Measurements from ENCODE around the gene TMEM30B. TPM values are rescaled to one million over a fixed set of nuclear protein-coding genes. Genes with fewer than 3 reads are reported as not detected.

Gene TMEM30B
- polyA plus RNA-seq, 5 donors = 17.4 to 22.4 (median 19.4) TPM

DNA sequence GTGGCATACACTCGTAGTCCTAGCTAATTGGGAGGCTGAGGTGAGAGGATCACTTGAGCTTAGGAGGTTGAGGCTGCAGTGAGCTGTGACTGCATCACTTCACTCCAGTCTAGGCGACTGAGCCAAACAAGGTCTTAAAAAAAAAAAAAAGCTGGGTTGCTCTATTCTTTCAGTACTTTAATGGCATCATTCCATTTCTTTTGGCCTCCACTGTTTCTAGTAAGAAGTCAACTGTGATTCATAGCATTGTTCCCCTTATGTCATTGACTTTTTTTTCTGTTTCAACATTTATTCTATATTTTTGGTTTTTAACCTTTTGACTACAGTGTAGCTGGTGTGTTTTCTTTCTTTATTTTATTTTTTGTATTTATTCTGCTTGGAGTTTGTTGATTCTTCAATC lies 23.6 kb upstream of the TMEM30B start:
- no peak for DNase-seq

GRCh38 chr14:61300754-61301153 lies 19.6 kb upstream of the TMEM30B start:
- DNase-seq = no peak

- DNase-seq = no peak
Measured at GRCh38 chr14:61300209-61300608, 19.1 kb upstream of the TMEM30B start.

DNA sequence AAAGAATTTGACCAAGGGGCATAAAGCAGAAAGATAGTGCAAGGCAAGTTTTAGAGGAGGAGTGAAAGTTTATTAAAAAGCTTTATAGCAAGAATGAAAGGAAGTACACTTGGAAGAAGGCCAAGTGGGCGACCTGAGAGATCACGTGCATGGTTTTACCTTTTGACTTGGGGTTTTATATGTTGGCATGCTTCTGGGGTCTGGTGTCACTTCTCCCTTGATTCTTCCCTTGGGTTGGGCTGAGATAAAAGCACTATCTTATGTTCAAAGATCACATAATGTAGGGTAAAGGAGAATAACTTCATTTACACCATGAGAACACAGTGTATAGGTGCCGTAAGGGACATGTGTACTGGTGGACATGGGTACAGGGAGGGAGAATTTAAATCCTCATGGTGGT lies 17.7 kb upstream of the TMEM30B start:
- DNase-seq = no peak

- DNase-seq = no peak
Measured at GRCh38 chr14:61297581-61297980, 16.4 kb upstream of the TMEM30B start.

DNA sequence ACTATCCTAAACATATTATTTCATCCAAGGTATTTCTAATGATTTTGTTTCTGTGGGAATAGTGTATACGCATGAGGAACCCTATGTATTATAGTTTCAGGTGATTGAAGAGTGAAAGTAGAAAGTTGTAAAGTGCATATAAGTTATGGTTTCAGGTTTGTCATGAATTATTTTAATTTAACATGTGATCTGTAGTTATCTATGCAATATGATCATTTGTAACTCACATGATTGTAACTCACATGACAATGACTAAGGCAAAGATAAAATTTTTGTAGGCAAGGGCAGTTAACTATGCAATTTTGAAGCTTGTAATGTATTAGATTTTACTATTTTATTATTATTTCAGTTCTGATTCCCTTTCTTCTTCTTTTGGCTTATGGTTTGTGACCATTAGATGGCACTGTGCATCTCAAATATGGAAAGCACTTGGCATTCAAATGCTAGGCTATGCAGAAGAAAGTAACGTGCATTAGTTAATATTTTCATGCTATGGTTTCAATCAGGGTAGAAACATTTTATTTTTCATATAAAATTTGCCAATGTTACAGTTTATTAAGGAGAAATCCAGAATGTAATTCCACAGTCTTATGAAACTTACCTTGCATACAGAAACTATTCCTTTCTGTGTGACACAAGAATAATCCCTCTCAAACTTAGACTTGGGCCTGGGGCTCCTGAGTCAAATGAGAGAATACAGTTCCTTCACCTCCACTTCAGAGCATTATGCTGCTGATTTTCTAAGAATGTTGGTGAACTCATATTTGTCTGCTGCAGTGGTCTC lies 15.8 kb upstream of the TMEM30B start:
- DNase-seq = peak in 1 of 2 donors; percentile 30

DNA sequence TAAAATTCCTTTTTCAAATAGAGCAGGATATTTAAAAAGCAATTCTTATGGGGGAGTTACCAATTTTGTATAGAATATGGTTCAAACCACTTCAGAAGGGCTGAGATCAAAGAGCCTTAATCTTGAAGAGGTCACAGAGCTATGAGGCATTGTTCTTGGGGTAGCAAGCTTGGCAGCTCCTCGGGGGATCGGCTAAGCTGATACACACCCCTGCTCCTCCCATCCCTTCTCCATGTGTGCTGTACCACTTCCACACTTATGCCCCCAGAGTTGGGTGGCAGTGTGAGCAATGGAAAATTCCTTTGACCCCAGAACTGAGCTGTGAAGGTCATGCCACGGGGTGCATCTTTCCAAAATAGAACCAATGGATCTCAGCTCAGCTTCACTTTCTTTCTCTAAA lies 15.0 kb upstream of the TMEM30B start:
- no peak for DNase-seq

DNA sequence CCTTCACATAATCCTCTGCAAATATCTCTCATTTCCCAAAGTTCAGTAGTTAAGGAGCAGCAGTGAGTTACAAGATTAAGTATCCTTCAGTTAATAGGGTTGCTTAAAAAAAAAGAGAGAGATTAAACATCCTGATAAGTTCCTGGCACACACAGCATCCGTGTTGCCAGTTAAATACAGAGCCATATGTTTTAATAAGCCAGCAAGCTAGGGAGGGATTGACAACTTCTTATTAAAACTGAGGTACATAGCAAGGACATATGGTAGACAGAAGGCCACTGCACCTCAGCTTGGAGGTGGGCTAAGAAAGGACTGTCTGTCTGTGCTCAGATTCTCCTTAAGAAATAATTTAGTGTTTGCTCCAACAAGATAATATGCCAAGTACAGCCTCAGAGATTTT lies 9.6 kb upstream of the TMEM30B start:
- no peak for DNase-seq

GRCh38 chr14:61288720-61289119 lies 7.6 kb upstream of the TMEM30B start:
- no peak for DNase-seq

DNA sequence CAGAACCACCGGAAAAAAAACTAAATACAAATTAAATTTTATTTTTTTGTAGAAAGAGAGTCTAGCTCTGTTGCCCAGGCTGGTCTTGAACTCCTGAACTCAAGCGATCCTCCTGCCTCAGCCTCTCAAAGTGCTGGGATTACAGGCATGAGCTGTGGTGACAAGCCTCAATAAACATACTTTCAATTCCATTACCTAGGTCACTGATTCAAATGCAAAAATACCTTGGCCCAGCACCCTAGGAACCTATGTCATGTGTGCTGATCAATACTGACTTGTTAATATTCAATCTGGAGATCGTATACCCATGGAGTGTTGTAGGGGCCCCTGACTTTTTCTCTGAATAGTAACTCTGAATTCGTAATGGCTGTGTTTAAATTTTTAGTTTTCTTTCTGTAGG lies 7.1 kb upstream of the TMEM30B start:
- DNase-seq = no peak

DNA sequence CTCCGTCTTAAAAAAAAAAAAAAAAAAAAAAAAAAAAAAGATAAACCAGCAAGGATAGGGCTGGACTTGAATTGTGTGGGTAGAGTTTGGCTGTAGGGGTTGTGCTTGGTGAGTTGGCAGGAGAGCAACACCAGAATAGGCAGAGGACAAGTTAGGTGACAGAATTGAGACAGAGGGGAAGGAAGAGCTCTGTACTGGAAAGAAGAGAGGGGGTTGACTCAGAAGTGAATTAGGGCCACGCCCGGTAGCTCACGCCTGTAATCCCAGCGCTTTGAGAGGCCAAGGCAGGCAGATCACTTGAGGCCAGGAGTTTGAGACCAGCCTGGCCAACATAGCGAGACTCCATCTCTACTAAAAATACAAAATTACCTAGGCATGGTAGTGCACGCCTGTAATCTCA lies 6.1 kb upstream of the TMEM30B start:
- no peak for DNase-seq

- no peak for DNase-seq
Measured at GRCh38 chr14:61285364-61285763, 4.2 kb upstream of the TMEM30B start.

DNA sequence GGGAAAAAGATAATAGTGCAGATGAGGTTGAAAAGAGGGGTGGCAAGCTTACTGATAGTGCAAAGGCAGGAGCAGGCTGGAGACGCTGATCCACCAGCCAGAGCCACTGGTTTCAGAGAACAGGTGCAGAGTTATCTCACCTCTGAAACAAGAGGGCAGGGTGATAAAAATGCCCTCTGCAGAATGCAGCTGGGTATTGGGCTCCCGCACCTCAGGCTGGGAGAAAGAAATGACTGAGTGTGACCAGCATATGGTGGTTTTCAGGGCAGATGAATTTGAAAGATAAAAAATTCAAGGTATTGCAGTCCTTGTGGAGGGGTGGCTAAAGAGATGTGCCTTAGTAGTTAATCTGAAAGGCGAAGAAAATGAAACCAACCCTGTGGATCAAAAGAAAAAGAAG lies 2.9 kb upstream of the TMEM30B start:
- no peak for DNase-seq

- DNase-seq = no peak
Measured at GRCh38 chr14:61282746-61283145, 1.6 kb upstream of the TMEM30B start.

GRCh38 chr14:61281948-61282275 lies 774 bp upstream of the TMEM30B start:
- DNase-seq = no peak

GRCh38 chr14:61280526-61281185 lies 482 bp downstream of the TMEM30B start:
- DNase-seq = peak; percentile 65 to 75

DNA sequence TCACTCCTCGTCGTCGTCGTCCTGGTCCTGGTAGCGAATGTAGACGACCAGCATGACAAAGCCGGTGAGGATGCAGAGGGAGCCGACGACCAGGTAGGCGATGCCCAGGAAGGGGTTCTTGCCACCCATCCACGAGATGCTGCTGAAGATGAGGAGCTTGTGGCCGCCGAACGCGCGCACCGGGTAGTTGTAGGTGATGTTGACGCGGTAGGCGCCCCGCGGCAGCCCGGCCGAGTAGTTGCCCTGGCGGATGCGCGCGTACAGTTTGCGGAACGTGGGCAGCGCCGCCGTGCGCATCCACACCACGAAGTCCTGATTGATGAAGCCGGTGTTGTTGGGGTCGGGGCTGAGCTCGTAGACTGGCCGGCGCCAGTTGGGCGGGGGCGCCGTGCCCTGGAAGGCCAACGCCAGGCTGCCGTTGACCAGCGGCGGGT lies 1.0 kb downstream of the TMEM30B start:
- DNase-seq = peak in 1 of 2 donors; percentile 26

- DNase-seq = no peak
Measured at GRCh38 chr14:61279082-61279481, 2.1 kb downstream of the TMEM30B start.

DNA sequence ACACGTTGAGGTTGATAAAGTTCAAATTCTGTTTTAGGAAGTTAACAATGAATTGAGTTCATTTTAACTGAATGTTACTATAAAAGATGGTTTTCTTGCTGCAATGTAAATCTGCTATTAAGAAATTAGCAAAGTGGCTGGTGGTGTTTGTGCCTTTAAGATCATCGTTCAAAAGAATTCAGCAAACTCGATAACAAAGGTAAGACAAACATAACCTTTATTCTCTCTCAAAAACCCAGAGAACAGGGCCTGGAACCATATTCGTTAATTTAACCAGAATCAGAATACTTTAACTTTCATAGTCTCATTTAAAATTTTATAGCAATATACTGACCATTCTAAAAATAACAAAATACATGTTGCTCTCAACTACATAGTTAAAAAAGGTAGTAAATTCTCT lies 3.4 kb downstream of the TMEM30B start:
- no peak for DNase-seq

GRCh38 chr14:61277232-61277631 lies 3.9 kb downstream of the TMEM30B start:
- DNase-seq = no peak

GRCh38 chr14:61271552-61271951 lies 9.6 kb downstream of the TMEM30B start:
- no peak for DNase-seq

DNA sequence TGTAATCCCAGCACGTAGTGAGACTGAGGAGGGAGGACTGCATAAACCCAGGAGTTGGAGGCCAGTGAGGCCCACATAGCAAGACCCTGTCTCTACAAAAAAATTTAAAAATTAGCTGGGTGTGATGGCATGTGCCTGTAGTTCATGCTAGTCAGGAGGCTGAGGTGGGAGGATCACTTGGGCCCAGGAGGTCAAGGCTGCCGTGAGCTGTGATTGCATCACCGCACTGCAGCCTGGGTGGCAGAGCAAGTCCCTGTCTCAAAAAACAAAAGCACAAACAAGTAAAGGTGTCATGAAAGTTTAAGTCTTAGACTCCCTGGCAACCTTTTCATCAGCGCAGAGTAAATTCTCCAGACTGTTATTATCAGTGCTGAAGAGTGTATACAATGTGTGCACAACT lies 10.4 kb downstream of the TMEM30B start:
- no peak for DNase-seq

DNA sequence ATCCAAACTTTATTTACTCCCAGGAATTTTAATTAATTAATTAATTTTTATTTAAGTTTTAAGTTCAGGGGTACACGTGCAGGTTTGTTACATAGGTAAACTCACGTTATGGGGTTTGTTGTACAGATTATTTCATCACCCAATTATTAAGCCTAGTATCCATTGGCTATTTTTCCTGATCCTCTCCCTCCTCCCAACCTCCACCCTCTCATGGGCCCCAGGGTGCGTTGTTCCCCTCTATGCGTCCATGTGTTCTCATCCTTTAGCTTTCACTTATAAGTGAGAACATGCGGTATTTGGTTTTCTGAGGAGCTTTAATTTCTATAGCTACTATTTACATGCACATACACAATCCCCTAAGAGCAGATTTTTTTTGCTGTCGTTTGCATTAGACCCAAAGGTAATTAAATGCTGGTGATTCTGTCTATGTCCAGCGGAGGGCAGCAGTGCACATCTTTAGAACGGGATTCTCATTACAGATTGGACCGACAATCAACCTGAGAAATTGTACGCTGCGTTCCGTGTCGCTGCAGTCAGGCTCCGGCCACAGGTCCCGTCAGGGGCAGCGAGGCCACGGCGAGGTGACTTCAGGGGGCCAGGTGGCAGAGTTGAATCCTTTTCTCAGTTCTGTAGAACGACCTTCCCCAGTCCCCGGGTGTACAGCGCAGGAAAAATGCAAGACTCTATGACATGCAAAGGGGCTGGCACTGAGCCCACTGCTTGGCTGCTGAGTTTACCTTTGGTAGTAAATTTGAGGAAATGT lies 11.6 kb downstream of the TMEM30B start:
- DNase-seq = peak; percentile 64 to 72
